T47D (cell line): ENCODE results near the gene PDSS2.
A peak's percentile ranks its signal among the peaks of the same experiment; 100 is the strongest.
"Not testable (repeated sequence)": the region's sequence is repeated elsewhere in the genome, so short reads cannot be mapped to it uniquely, and the experiment has no call there.

ENCODE experiments used
- DNase-seq, 2 experiments: peaks; one replicate each; pipeline versions ENCODE4 v3.0.0 to v3.0.0-alpha.2; 2011 to 2012; ENCODE audit warnings: low read depth in 1 of 2, low spot score in 1 of 2
- JUND ChIP-seq: IDR thresholded peaks from 2 replicates; pipeline ENCODE4 v1.6.1; 2012; ENCODE audit warnings: low read depth
- in situ Hi-C: cut with HindIII; loops from 2 replicates; pipeline ENCODE4 v1.10.0; 2016; ENCODE audit warnings: low sequenced_read_pairs, low pct_unique_long_range_greater_than_20kb

The PDSS2 gene

GRCh38 chr6:107280791-107281190 lies 178.6 kb downstream of the PDSS2 start:
- TF ChIP-seq JUND = no peak
- DNase-seq = no peak
- in situ Hi-C loops = no loop called here

GRCh38 chr6:107280001-107280400 lies 179.4 kb downstream of the PDSS2 start:
- DNase-seq, in situ Hi-C loops: not testable (repeated sequence)

GRCh38 chr6:107275330-107275865 lies 184.0 kb downstream of the PDSS2 start:
- TF ChIP-seq JUND = no peak
- in situ Hi-C loops = no loop called here
- DNase-seq = no peak

- peak in 1 of 2 experiments; percentile 12 for DNase-seq
- in situ Hi-C loops = no loop called here
- TF ChIP-seq JUND = no peak
Measured at GRCh38 chr6:107274288-107274687, 185.1 kb downstream of the PDSS2 start.

GRCh38 chr6:107272246-107272645 lies 187.1 kb downstream of the PDSS2 start:
- in situ Hi-C loops = no loop called here
- no peak for TF ChIP-seq JUND
- peak in 1 of 2 experiments; percentile 54 for DNase-seq

- TF ChIP-seq JUND = no peak
- DNase-seq = no peak
- in situ Hi-C loops = no loop called here
Measured at GRCh38 chr6:107271208-107271790, 188.1 kb downstream of the PDSS2 start.

GRCh38 chr6:107267634-107268033 lies 191.7 kb downstream of the PDSS2 start:
- no peak for DNase-seq
- TF ChIP-seq JUND = no peak
- in situ Hi-C loops = no loop called here

GRCh38 chr6:107267006-107267405 lies 192.4 kb downstream of the PDSS2 start:
- TF ChIP-seq JUND = no peak
- DNase-seq = no peak
- in situ Hi-C loops = no loop called here

GRCh38 chr6:107266563-107266962 lies 192.8 kb downstream of the PDSS2 start:
- no peak for TF ChIP-seq JUND
- in situ Hi-C loops = no loop called here
- no peak for DNase-seq

- DNase-seq = peak in 1 of 2 experiments; percentile 4
- no peak for TF ChIP-seq JUND
- in situ Hi-C loops = no loop called here
Measured at GRCh38 chr6:107264357-107264840, 195.0 kb downstream of the PDSS2 start.

- DNase-seq = no peak
- TF ChIP-seq JUND = no peak
- in situ Hi-C loops = no loop called here
Measured at GRCh38 chr6:107259951-107260350, 199.4 kb downstream of the PDSS2 start.

GRCh38 chr6:107248147-107248546 lies 211.2 kb downstream of the PDSS2 start:
- TF ChIP-seq JUND = no peak
- DNase-seq = no peak
- in situ Hi-C loops = no loop called here

GRCh38 chr6:107246972-107247615 lies 212.3 kb downstream of the PDSS2 start:
- in situ Hi-C loops = no loop called here
- TF ChIP-seq JUND = no peak
- no peak for DNase-seq
